ENCODE results near the gene MEF2C.

DNA sequence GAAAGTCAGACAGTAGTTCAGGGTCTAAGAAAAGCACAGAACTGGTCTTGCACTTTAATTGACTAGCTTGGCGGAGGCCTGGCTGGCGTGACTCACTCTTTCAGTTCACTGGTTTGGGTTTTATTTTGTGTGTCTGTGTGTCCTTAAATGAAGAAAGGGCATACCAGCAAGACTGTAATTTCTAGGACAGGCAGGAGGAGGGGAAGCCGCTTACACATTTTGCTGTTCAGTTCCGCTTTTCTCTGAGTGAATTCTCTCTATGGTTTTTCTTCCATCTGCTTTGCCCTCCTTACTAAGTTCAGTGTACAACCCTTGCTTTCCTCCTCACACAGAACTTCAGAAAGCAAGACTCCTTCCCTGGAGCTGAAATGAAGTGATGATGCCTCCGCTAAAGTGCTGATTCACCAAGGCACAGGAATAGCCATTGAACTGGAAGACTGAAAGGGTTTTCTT, 150.8 kb downstream of the MEF2C start:
- TF ChIP-seq POLR2AphosphoS5 (IDR thresholded peaks at IDR 0.05) (peak in 1 of 4 donors; percentile 22), POLR2A (IDR thresholded peaks at IDR 0.05) (no peak)
- TF ChIP-seq, protein P1, sequence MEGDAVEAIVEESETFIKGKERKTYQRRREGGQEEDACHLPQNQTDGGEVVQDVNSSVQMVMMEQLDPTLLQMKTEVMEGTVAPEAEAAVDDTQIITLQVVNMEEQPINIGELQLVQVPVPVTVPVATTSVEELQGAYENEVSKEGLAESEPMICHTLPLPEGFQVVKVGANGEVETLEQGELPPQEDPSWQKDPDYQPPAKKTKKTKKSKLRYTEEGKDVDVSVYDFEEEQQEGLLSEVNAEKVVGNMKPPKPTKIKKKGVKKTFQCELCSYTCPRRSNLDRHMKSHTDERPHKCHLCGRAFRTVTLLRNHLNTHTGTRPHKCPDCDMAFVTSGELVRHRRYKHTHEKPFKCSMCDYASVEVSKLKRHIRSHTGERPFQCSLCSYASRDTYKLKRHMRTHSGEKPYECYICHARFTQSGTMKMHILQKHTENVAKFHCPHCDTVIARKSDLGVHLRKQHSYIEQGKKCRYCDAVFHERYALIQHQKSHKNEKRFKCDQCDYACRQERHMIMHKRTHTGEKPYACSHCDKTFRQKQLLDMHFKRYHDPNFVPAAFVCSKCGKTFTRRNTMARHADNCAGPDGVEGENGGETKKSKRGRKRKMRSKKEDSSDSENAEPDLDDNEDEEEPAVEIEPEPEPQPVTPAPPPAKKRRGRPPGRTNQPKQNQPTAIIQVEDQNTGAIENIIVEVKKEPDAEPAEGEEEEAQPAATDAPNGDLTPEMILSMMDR (IDR thresholded peaks at IDR 0.05), result no peak

All from sigmoid colon (tissue), 4 donors.